ENCODE results near the gene CLSTN2. TPM values are rescaled to one million over a fixed set of nuclear protein-coding genes. Genes with fewer than 3 reads are reported as not detected.

The CLSTN2 gene
- total RNA-seq, 1 donor from 2014 or later, result not detected

- Mint-ChIP-seq H3K27me3 (peaks cover 2% of the 10 kb centered on the region), H3K36me3 (ENCODE audit: low read depth) (no peaks in the 10 kb centered on the region), H3K27ac (no peak overlapping the region), H3K4me3 (no peak overlapping the region), H3K9me3 (peaks cover 17% of the 10 kb centered on the region), H3K4me1 (no peaks in the 10 kb centered on the region)
- DNase-seq (no peak), ATAC-seq (ENCODE audit: low read depth) (no peak)
- CTCF ChIA-PET, result no interaction called here
- intact Hi-C loops (cut with micrococcal nuclease), result no loop called here
- POLR2A ChIA-PET, result no interaction called here
- TF ChIP-seq CTCF (IDR thresholded peaks at IDR 0.05), result no peak
Observed at GRCh38 chr3:140189976-140190375, 255.0 kb downstream of the CLSTN2 start.

GRCh38 chr3:140196970-140197369 lies 262.0 kb downstream of the CLSTN2 start:
- POLR2A ChIA-PET, result no interaction called here
- Mint-ChIP-seq H3K4me1 (no peaks in the 10 kb centered on the region), H3K36me3 (ENCODE audit: low read depth) (no peaks in the 10 kb centered on the region), H3K27ac (no peak overlapping the region), H3K4me3 (no peak overlapping the region), H3K27me3 (peaks cover 8% of the 10 kb centered on the region), H3K9me3 (peaks cover 17% of the 10 kb centered on the region)
- no peak for TF ChIP-seq CTCF (IDR thresholded peaks at IDR 0.05)
- DNase-seq (no peak), ATAC-seq (ENCODE audit: low read depth) (no peak)
- intact Hi-C loops (cut with micrococcal nuclease), result no loop called here
- CTCF ChIA-PET, result no interaction called here

GRCh38 chr3:140198242-140198641 lies 263.3 kb downstream of the CLSTN2 start:
- Mint-ChIP-seq H3K4me1 (no peaks in the 10 kb centered on the region), H3K27me3 (peaks cover 6% of the 10 kb centered on the region), H3K9me3 (peaks cover 9% of the 10 kb centered on the region), H3K27ac (no peak overlapping the region), H3K36me3 (ENCODE audit: low read depth) (no peaks in the 10 kb centered on the region), H3K4me3 (no peak overlapping the region)
- no peak for DNase-seq
- intact Hi-C loops (cut with micrococcal nuclease), result no loop called here
- no peak for TF ChIP-seq CTCF (IDR thresholded peaks at IDR 0.05)
- ATAC-seq (ENCODE audit: low read depth), result no peak
- ChIA-PET POLR2A (no interaction called here), CTCF (no interaction called here)

DNA sequence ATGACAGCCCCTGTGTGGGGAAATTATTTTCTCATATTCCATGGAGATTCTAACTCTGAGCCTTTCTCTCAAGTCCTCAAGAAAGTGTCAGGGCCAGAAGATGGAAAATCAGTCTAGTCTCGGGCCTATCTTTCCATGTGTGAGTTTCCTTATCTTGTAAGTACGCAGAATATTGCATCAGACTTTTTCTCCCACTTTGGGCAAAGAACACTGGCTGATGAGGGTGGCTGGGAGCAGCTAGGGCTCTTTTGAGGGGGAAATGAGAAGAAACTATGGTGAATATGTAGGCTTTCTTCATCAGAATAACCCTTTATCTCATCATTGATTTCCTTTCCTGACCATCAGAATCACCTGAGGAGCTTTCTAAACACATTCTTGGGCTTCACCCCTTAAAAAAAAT lies 264.0 kb downstream of the CLSTN2 start:
- no peak overlapping the region for H3K4me3 Mint-ChIP-seq
- intact Hi-C loops (cut with micrococcal nuclease), result no loop called here
- H3K4me1 Mint-ChIP-seq, result no peaks in the 10 kb centered on the region
- TF ChIP-seq CTCF (IDR thresholded peaks at IDR 0.05), result no peak
- H3K36me3 Mint-ChIP-seq (ENCODE audit: low read depth), result no peaks in the 10 kb centered on the region
- H3K27ac Mint-ChIP-seq, result no peak overlapping the region
- H3K9me3 Mint-ChIP-seq, result peaks cover 1% of the 10 kb centered on the region
- CTCF ChIA-PET, result no interaction called here
- DNase-seq (no peak), ATAC-seq (ENCODE audit: low read depth) (no peak)
- H3K27me3 Mint-ChIP-seq, result peaks cover 6% of the 10 kb centered on the region
- POLR2A ChIA-PET, result no interaction called here

DNA sequence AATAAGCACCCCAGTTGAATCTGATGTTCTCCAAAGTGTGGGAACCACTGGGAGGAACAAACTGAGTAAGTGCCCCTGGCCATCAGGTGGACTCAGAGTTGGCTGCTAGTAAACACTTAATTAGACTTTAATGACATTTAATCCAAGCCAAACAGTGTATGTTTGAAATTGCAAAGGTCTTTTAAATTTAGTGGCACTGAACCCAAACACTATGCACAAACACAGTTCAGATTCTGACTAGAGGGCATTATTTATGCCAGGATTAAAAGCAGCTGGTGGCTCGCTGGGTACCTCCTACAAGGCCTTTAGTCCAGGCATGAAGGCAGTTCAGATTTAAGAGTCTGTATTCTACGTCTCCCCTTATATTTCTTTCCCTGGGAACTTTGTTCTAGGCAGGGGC lies 264.8 kb downstream of the CLSTN2 start:
- Mint-ChIP-seq H3K4me3 (no peak overlapping the region), H3K27ac (no peak overlapping the region), H3K27me3 (peaks cover 7% of the 10 kb centered on the region), H3K9me3 (no peaks in the 10 kb centered on the region), H3K36me3 (ENCODE audit: low read depth) (no peaks in the 10 kb centered on the region), H3K4me1 (no peaks in the 10 kb centered on the region)
- DNase-seq (no peak), ATAC-seq (ENCODE audit: low read depth) (no peak)
- no peak for TF ChIP-seq CTCF (IDR thresholded peaks at IDR 0.05)
- ChIA-PET POLR2A (no interaction called here), CTCF (no interaction called here)
- intact Hi-C loops (cut with micrococcal nuclease), result no loop called here

Data from activated B cell treated with CpG ODN at 0.5 μM for 24 hours (primary cell).